SK-N-SH (cell line): Measurements from ENCODE around the gene UTP14C.

Experiments used
- EZH2phosphoT487 ChIP-seq: fragments of 200-600 bp; sonication (generic); IDR thresholded peaks from 2 replicates; pipeline ENCODE4 v1.6.1; 2017; ENCODE audit warnings: low read depth, mixed run types, mild to moderate bottlenecking, antibody characterized with exemption, moderate library complexity, borderline replicate concordance
- JUND ChIP-seq: IDR thresholded peaks from 2 replicates; pipeline ENCODE4 v1.4.0; 2012
- MXI1 ChIP-seq: IDR thresholded peaks from 2 replicates; pipeline ENCODE4 v1.6.1; 2012; ENCODE audit warnings: mild to moderate bottlenecking, low read depth, low read length, improper control_type of control experiment
- RXRA ChIP-seq: IDR thresholded peaks from 2 replicates; pipeline ENCODE4 v1.4.0; 2012; ENCODE audit warnings: low read depth, mild to moderate bottlenecking, borderline replicate concordance
- TAF1 ChIP-seq: IDR thresholded peaks from 2 replicates; pipeline ENCODE4 v1.6.1; 2012; ENCODE audit warnings: low read depth, mild to moderate bottlenecking, low read length, moderate library complexity, borderline replicate concordance
- TF ChIP-seq, protein P1 (sequence below): IDR thresholded peaks from 2 replicates; pipeline ENCODE4 v1.6.1; 2012; ENCODE audit warnings: mild to moderate bottlenecking, low read depth, low read length, moderate library complexity
- TF ChIP-seq, protein P2 (sequence below): fragments of 200-600 bp; sonication (generic); IDR thresholded peaks from 2 replicates; pipeline ENCODE4 v1.6.1; 2017; ENCODE audit warnings: antibody characterized with exemption, mild to moderate bottlenecking, moderate library complexity

DNA sequence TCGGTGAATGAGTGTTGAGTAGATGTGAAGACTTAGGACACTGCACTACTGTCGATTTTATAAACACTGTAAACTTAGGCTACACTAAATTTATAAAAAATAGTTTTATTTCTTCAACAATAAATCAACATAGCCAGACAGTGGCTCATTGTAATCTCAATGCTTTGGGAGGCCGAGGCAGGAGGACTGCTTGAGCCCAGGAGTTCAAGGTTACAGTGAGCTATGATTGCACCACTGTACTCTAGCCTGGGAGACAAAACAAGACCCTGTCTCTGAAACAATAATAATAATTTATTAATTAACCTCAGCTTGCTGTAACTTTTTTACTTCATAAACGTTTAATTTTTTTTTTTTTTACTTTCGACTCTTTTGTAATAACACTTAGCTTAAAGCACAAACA lies 47.6 kb upstream of the UTP14C start:
- TF ChIP-seq, protein P1, sequence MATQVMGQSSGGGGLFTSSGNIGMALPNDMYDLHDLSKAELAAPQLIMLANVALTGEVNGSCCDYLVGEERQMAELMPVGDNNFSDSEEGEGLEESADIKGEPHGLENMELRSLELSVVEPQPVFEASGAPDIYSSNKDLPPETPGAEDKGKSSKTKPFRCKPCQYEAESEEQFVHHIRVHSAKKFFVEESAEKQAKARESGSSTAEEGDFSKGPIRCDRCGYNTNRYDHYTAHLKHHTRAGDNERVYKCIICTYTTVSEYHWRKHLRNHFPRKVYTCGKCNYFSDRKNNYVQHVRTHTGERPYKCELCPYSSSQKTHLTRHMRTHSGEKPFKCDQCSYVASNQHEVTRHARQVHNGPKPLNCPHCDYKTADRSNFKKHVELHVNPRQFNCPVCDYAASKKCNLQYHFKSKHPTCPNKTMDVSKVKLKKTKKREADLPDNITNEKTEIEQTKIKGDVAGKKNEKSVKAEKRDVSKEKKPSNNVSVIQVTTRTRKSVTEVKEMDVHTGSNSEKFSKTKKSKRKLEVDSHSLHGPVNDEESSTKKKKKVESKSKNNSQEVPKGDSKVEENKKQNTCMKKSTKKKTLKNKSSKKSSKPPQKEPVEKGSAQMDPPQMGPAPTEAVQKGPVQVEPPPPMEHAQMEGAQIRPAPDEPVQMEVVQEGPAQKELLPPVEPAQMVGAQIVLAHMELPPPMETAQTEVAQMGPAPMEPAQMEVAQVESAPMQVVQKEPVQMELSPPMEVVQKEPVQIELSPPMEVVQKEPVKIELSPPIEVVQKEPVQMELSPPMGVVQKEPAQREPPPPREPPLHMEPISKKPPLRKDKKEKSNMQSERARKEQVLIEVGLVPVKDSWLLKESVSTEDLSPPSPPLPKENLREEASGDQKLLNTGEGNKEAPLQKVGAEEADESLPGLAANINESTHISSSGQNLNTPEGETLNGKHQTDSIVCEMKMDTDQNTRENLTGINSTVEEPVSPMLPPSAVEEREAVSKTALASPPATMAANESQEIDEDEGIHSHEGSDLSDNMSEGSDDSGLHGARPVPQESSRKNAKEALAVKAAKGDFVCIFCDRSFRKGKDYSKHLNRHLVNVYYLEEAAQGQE, result no peak
- TF ChIP-seq, protein P2, sequence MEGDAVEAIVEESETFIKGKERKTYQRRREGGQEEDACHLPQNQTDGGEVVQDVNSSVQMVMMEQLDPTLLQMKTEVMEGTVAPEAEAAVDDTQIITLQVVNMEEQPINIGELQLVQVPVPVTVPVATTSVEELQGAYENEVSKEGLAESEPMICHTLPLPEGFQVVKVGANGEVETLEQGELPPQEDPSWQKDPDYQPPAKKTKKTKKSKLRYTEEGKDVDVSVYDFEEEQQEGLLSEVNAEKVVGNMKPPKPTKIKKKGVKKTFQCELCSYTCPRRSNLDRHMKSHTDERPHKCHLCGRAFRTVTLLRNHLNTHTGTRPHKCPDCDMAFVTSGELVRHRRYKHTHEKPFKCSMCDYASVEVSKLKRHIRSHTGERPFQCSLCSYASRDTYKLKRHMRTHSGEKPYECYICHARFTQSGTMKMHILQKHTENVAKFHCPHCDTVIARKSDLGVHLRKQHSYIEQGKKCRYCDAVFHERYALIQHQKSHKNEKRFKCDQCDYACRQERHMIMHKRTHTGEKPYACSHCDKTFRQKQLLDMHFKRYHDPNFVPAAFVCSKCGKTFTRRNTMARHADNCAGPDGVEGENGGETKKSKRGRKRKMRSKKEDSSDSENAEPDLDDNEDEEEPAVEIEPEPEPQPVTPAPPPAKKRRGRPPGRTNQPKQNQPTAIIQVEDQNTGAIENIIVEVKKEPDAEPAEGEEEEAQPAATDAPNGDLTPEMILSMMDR, result no peak
- no peak for TF ChIP-seq EZH2phosphoT487
- no peak for TF ChIP-seq TAF1
- TF ChIP-seq JUND, result no peak
- TF ChIP-seq MXI1, result no peak
- no peak for TF ChIP-seq RXRA
